Measurements from ENCODE around the gene PAEP. TPM values are rescaled to one million over a fixed set of nuclear protein-coding genes. Genes with fewer than 3 reads are reported as not detected.

The PAEP gene
- total RNA-seq, 1 experiment from 2014 or later, result not detected

DNA sequence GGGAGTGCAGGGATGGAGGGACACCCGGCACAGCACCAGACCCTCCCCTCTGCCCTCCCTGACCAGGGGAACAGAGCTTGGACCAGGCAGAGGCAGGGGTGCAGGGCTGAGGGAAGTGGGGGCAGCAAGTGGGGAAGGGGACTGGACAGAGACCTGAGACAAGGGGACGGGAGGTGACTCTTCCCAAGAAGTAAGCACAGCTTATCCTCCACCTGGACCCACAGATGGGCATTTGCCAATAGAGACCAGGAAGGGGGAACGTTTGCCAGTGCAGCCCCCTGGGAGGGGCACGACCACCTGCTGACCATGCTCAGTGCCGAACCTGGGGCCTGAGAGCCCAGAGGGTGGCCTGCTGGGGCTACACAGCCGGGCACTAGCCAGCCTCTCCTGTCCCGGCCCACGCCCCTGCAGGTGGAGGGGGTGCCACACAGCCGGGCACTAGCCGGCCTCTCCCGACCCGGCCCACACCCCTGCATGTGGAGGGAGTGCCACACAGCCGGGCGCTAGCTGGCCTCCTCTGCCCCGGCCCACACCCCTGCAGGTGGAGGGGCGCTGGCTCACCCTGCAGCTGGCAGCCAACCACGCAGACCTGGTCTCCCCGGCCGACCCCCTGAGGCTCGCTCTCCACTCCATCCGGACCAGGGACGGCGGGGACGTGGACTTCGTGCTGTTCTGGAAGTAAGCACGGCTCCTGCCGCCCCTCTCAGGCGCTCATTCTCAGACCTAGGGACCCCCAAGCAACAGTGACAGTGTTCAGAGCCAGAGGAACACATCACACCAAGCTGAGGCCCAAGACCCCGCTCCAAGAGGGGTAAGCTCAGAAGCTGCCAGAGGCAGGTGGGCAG lies 53.5 kb downstream of the PAEP start:
- Mint-ChIP-seq H3K27me3 (ENCODE audit: insufficient read depth, unreplicated experiment) (peaks cover 46% of the 10 kb centered on the region), H3K4me3 (ENCODE audit: unreplicated experiment) (no peak overlapping the region), H3K4me1 (ENCODE audit: insufficient read depth, unreplicated experiment) (no peaks in the 10 kb centered on the region), H3K27ac (ENCODE audit: low read depth, unreplicated experiment) (no peak overlapping the region), H3K36me3 (ENCODE audit: insufficient read depth, unreplicated experiment) (no peaks in the 10 kb centered on the region), H3K9me3 (ENCODE audit: unreplicated experiment) (no peaks in the 10 kb centered on the region)
- DNase-seq (ENCODE audit: unreplicated experiment), result no peak
- no TSS peak for BruUV-seq (replicated peaks)
- TF ChIP-seq, protein P1, sequence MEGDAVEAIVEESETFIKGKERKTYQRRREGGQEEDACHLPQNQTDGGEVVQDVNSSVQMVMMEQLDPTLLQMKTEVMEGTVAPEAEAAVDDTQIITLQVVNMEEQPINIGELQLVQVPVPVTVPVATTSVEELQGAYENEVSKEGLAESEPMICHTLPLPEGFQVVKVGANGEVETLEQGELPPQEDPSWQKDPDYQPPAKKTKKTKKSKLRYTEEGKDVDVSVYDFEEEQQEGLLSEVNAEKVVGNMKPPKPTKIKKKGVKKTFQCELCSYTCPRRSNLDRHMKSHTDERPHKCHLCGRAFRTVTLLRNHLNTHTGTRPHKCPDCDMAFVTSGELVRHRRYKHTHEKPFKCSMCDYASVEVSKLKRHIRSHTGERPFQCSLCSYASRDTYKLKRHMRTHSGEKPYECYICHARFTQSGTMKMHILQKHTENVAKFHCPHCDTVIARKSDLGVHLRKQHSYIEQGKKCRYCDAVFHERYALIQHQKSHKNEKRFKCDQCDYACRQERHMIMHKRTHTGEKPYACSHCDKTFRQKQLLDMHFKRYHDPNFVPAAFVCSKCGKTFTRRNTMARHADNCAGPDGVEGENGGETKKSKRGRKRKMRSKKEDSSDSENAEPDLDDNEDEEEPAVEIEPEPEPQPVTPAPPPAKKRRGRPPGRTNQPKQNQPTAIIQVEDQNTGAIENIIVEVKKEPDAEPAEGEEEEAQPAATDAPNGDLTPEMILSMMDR (IDR thresholded peaks at IDR 0.05; ENCODE audit: unreplicated experiment), result no peak
- intact Hi-C loops (cut with micrococcal nuclease), result no loop called here
- ChIA-PET POLR2A (no interaction called here), CTCF (interaction anchor here (1.0 kb wide), 1 partner anchor 13 kb away, joined by 5 read pairs; no protein-coding TSS in a partner anchor)

- Mint-ChIP-seq H3K27ac (ENCODE audit: low read depth, unreplicated experiment) (no peak overlapping the region), H3K9me3 (ENCODE audit: unreplicated experiment) (no peaks in the 10 kb centered on the region), H3K4me3 (ENCODE audit: unreplicated experiment) (no peak overlapping the region), H3K36me3 (ENCODE audit: insufficient read depth, unreplicated experiment) (no peaks in the 10 kb centered on the region), H3K27me3 (ENCODE audit: insufficient read depth, unreplicated experiment) (peaks cover 48% of the 10 kb centered on the region), H3K4me1 (ENCODE audit: insufficient read depth, unreplicated experiment) (no peaks in the 10 kb centered on the region)
- DNase-seq (ENCODE audit: unreplicated experiment), result no peak
- TF ChIP-seq, protein P1 (IDR thresholded peaks at IDR 0.05; ENCODE audit: unreplicated experiment), result no peak
- no TSS peak for BruUV-seq (replicated peaks)
- POLR2A ChIA-PET, result no interaction called here
- intact Hi-C loops (cut with micrococcal nuclease), result no loop called here
- CTCF ChIA-PET, result interaction anchor here (1.0 kb wide), 1 partner anchor 14 kb away, joined by 5 read pairs; no protein-coding TSS in a partner anchor
Observed at GRCh38 chr9:135615666-135616618, 54.4 kb downstream of the PAEP start.

Other genes starting within 250 kb of the PAEP start
- gene PPP1R26, start 82.0 kb upstream of the PAEP start, total RNA-seq (2022), result 19.1 and 21.7 TPM in 2 replicates
- 35.4 and 45.8 TPM in 2 replicates for gene MRPS2, start 61.1 kb upstream of the PAEP start, total RNA-seq (2022)
- not detected in 2 replicates for gene LCN1, start 40.3 kb upstream of the PAEP start, total RNA-seq (2022)
- gene OBP2A, start 15.6 kb upstream of the PAEP start, total RNA-seq (2022), result not detected in 2 replicates
- not detected in 2 replicates for gene GLT6D1, start 77.8 kb downstream of the PAEP start, total RNA-seq (2022)
- not detected in 2 replicates for gene LCN9, start 101.6 kb downstream of the PAEP start, total RNA-seq (2022)
- gene SOHLH1, start 137.7 kb downstream of the PAEP start, total RNA-seq (2022), result not detected in 2 replicates
- gene KCNT1, start 140.4 kb downstream of the PAEP start, total RNA-seq (2022), result not detected in 2 replicates